Measurements from ENCODE around the gene CCDC116. TPM values are rescaled to one million over a fixed set of nuclear protein-coding genes. Genes with fewer than 3 reads are reported as not detected.

Gene CCDC116
- polyA plus RNA-seq, 1 donor from 2014 or later = 0.28 TPM

DNA sequence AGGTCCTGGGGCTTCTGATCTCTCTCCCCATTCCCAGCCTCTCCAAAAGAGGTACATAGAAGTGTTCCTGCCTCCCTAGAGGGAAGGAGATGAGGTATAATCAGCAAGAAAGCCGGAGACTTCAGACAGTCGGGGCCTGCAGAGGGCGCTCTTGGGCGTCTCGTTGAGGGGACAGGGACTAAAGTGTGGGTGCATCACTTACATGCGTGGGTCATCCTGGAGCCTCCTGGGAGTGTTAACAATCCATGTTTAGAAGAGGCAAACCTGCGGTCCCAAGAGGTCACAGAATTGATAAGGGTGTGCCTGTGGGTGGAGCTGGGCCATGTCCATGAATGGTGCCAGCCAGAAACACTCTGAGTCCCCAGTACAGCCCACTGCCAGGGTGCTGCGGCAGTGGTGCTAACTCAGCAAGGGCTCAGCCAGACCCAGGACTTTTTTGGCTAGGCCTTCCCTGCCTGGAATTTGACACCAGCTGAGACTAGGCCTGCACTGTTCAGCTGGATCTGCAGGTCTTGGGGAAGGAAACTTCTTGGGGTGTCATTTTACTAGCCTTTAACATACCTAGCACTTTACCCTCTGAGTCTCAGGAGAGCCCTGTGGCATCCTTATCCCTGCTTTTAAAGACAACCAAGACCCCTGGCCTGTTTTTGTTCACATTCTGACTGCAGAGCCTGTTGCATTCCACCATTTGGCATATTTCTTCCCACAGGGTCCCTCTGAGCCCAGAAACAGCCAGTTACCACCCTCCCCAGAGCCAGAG is 8.3 kb upstream of the CCDC116 start:
- Histone ChIP-seq H3K9me2 (ENCODE audit: insufficient read depth, low read length) (no peaks in the 10 kb centered on the region), H3F3A (ENCODE audit: insufficient read depth, low read length, poor library complexity, severe bottlenecking) (no peaks in the 10 kb centered on the region), H3K27me3 (ENCODE audit: insufficient read depth, low read depth, low read length) (no peaks in the 10 kb centered on the region), H3K36me3 (ENCODE audit: insufficient read depth, low read length) (no peaks in the 10 kb centered on the region), H3K4me3 (ENCODE audit: low read length) (no peak overlapping the region), H2AFZ (ENCODE audit: low read depth, low read length) (no peak overlapping the region), H3K9ac (ENCODE audit: low read length) (no peak overlapping the region), H3K79me2 (replicated peaks; ENCODE audit: insufficient read depth, low read length) (no peaks in the 10 kb centered on the region), H3K27ac (ENCODE audit: low read length) (no peak overlapping the region), H3K4me2 (ENCODE audit: low read length) (no peak overlapping the region), H4K20me1 (ENCODE audit: insufficient read depth) (no peaks in the 10 kb centered on the region), H3K9me3 (ENCODE audit: low read length) (no peaks in the 10 kb centered on the region)
- no peak for TF ChIP-seq MXI1 (conservative IDR thresholded peaks at IDR 0.05; ENCODE audit: poor library complexity, severe bottlenecking)
- TF ChIP-seq EP300 (conservative IDR thresholded peaks at IDR 0.05; ENCODE audit: poor library complexity, severe bottlenecking) = no peak
- no peak for TF ChIP-seq TAF1 (IDR thresholded peaks at IDR 0.05; ENCODE audit: low read depth)
- TF ChIP-seq, protein P1, sequence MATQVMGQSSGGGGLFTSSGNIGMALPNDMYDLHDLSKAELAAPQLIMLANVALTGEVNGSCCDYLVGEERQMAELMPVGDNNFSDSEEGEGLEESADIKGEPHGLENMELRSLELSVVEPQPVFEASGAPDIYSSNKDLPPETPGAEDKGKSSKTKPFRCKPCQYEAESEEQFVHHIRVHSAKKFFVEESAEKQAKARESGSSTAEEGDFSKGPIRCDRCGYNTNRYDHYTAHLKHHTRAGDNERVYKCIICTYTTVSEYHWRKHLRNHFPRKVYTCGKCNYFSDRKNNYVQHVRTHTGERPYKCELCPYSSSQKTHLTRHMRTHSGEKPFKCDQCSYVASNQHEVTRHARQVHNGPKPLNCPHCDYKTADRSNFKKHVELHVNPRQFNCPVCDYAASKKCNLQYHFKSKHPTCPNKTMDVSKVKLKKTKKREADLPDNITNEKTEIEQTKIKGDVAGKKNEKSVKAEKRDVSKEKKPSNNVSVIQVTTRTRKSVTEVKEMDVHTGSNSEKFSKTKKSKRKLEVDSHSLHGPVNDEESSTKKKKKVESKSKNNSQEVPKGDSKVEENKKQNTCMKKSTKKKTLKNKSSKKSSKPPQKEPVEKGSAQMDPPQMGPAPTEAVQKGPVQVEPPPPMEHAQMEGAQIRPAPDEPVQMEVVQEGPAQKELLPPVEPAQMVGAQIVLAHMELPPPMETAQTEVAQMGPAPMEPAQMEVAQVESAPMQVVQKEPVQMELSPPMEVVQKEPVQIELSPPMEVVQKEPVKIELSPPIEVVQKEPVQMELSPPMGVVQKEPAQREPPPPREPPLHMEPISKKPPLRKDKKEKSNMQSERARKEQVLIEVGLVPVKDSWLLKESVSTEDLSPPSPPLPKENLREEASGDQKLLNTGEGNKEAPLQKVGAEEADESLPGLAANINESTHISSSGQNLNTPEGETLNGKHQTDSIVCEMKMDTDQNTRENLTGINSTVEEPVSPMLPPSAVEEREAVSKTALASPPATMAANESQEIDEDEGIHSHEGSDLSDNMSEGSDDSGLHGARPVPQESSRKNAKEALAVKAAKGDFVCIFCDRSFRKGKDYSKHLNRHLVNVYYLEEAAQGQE (IDR thresholded peaks at IDR 0.05; ENCODE audit: borderline replicate concordance) = no peak
- TF ChIP-seq, protein P2, sequence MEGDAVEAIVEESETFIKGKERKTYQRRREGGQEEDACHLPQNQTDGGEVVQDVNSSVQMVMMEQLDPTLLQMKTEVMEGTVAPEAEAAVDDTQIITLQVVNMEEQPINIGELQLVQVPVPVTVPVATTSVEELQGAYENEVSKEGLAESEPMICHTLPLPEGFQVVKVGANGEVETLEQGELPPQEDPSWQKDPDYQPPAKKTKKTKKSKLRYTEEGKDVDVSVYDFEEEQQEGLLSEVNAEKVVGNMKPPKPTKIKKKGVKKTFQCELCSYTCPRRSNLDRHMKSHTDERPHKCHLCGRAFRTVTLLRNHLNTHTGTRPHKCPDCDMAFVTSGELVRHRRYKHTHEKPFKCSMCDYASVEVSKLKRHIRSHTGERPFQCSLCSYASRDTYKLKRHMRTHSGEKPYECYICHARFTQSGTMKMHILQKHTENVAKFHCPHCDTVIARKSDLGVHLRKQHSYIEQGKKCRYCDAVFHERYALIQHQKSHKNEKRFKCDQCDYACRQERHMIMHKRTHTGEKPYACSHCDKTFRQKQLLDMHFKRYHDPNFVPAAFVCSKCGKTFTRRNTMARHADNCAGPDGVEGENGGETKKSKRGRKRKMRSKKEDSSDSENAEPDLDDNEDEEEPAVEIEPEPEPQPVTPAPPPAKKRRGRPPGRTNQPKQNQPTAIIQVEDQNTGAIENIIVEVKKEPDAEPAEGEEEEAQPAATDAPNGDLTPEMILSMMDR (IDR thresholded peaks at IDR 0.05; ENCODE audit: poor library complexity, severe bottlenecking) = no peak
- TF ChIP-seq RAD21 (conservative IDR thresholded peaks at IDR 0.05) = no peak
- TF ChIP-seq EZH2 (IDR thresholded peaks at IDR 0.05; ENCODE audit: borderline replicate concordance, insufficient read depth, low read length, poor library complexity, severe bottlenecking) = no peak
- TF ChIP-seq POLR2AphosphoS5 (IDR thresholded peaks at IDR 0.05) = no peak
- no peak for TF ChIP-seq SMC3 (conservative IDR thresholded peaks at IDR 0.05; ENCODE audit: poor library complexity)

DNA sequence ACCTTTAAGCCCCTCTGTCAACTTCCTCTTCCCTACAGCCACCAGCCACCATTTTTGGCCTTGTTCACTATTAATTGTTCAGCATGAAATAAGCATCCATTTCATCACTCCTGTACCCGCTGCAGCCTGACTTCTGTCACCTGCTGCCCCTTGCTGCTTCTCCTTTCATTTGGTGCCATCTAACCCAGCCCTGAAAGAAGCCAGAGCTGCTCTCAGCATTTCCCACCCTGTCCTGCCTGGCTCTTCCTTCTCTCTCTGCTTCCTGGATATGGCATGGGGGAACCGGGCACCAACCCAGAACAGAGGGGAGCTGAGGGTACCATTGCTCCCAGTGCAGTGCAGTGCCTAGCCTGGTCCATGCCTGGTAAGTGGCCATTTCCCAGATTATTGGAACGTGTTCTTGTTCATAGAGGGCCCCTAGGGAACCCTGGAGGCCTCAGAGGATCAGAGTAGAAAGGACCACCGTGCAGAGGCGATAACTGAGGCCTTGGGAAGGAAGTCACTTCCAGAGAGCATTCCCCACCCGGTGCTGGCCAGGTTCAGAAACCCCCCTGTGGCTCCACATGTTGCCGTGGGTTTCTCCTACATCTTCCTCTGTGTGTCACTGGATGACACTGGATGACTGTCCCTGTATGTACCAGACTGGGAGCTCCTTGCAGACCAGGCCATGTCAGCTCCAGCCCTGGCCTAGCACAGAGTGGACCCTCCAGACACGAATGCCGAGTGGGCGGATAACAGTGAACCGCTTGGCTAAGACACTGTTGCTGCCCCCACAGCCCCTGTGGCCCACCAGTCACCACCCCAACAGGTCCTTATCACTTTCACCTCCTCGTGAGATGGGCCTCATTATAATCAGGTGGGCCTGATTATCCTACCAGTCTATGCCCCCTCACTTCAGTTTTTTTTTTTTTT is 7.4 kb upstream of the CCDC116 start:
- TF ChIP-seq EP300 (conservative IDR thresholded peaks at IDR 0.05; ENCODE audit: poor library complexity, severe bottlenecking) (no peak), SMC3 (conservative IDR thresholded peaks at IDR 0.05; ENCODE audit: poor library complexity) (no peak), TAF1 (IDR thresholded peaks at IDR 0.05; ENCODE audit: low read depth) (no peak), RAD21 (conservative IDR thresholded peaks at IDR 0.05) (no peak), EZH2 (IDR thresholded peaks at IDR 0.05; ENCODE audit: borderline replicate concordance, insufficient read depth, low read length, poor library complexity, severe bottlenecking) (no peak), POLR2AphosphoS5 (IDR thresholded peaks at IDR 0.05) (no peak), MXI1 (conservative IDR thresholded peaks at IDR 0.05; ENCODE audit: poor library complexity, severe bottlenecking) (no peak)
- TF ChIP-seq, protein P1 (IDR thresholded peaks at IDR 0.05; ENCODE audit: borderline replicate concordance) = no peak
- TF ChIP-seq, protein P2 (IDR thresholded peaks at IDR 0.05; ENCODE audit: poor library complexity, severe bottlenecking) = no peak
- Histone ChIP-seq H2AFZ (ENCODE audit: low read depth, low read length) (no peak overlapping the region), H3K9me2 (ENCODE audit: insufficient read depth, low read length) (no peaks in the 10 kb centered on the region), H3K79me2 (replicated peaks; ENCODE audit: insufficient read depth, low read length) (no peaks in the 10 kb centered on the region), H3K9ac (ENCODE audit: low read length) (no peak overlapping the region), H3K27ac (ENCODE audit: low read length) (no peak overlapping the region), H3K9me3 (ENCODE audit: low read length) (no peaks in the 10 kb centered on the region), H3K36me3 (ENCODE audit: insufficient read depth, low read length) (no peaks in the 10 kb centered on the region), H3K27me3 (ENCODE audit: insufficient read depth, low read depth, low read length) (no peaks in the 10 kb centered on the region), H4K20me1 (ENCODE audit: insufficient read depth) (no peaks in the 10 kb centered on the region), H3K4me3 (ENCODE audit: low read length) (no peak overlapping the region), H3F3A (ENCODE audit: insufficient read depth, low read length, poor library complexity, severe bottlenecking) (no peaks in the 10 kb centered on the region), H3K4me2 (ENCODE audit: low read length) (no peak overlapping the region)
